ENCODE results near the gene CDKN2B-AS1.

Gene CDKN2B-AS1

GRCh38 chr9:22120159-22120549, 125.6 kb downstream of the CDKN2B-AS1 start:
- Histone ChIP-seq H3K4me1 (ENCODE audit: control insufficient read depth, low read depth, low read length) (peaks cover 3% of the 10 kb centered on the region), H2BK15ac (replicated peaks; ENCODE audit: low read depth) (no peak overlapping the region), H2BK5ac (ENCODE audit: low read length) (no peak overlapping the region), H3K36me3 (ENCODE audit: control insufficient read depth, insufficient read depth, low read length) (no peaks in the 10 kb centered on the region), H4K5ac (ENCODE audit: low read length) (no peak overlapping the region), H3K56ac (ENCODE audit: low read length) (no peak overlapping the region), H3K4ac (ENCODE audit: low read depth, low read length) (no peak overlapping the region), H3K27ac (ENCODE audit: low read depth, low read length) (no peak overlapping the region), H3K79me2 (ENCODE audit: control insufficient read depth, insufficient read depth, low read length) (no peaks in the 10 kb centered on the region), H2AK5ac (ENCODE audit: low read length) (no peak overlapping the region), H3K18ac (ENCODE audit: low read length) (no peak overlapping the region), H2BK120ac (ENCODE audit: low read depth, low read length) (no peak overlapping the region), H3K9ac (ENCODE audit: low read length) (no peak overlapping the region), H3K27me3 (ENCODE audit: insufficient read depth, low read length, poor library complexity) (no peaks in the 10 kb centered on the region), H3K4me3 (ENCODE audit: low read length) (no peak overlapping the region), H3K23ac (ENCODE audit: low read length) (no peak overlapping the region), H4K8ac (ENCODE audit: low read depth, low read length) (no peak overlapping the region), H3K4me2 (ENCODE audit: low read length) (no peak overlapping the region), H3K79me1 (ENCODE audit: low read length) (no peaks in the 10 kb centered on the region)
- no CpG with 5 or more reads among the region's 1 CpG for whole genome bisulfite sequencing (ENCODE audit: extremely low coverage, insufficient coverage, low lambda C conversion rate)
- no peak for DNase-seq

DNA sequence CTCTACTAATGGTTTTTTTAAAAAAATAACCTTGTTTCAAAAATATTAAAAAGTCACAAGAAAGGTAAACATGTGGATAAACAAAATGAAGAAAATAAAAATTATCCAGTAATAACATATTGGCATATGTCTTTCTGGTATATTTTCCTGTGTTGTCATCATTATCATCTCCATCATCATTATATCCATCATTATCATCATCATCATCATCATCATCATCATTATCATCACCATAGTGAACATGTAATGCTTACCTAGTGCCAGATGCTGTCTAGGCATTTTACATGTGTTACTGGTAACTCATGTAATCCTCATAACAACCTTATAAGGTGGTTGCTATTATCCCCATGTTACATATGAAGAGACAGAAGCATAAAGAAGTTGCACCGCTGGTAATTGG, 126.0 kb downstream of the CDKN2B-AS1 start:
- Histone ChIP-seq H3K27ac (ENCODE audit: low read depth, low read length) (no peak overlapping the region), H3K27me3 (ENCODE audit: insufficient read depth, low read length, poor library complexity) (no peaks in the 10 kb centered on the region)
- no CpG with 5 or more reads among the region's 1 CpG for WGBS (ENCODE audit: extremely low coverage, insufficient coverage, low lambda C conversion rate)

GRCh38 chr9:22124263-22125011, 129.8 kb downstream of the CDKN2B-AS1 start:
- no peak overlapping the region for H3K4me3 ChIP-seq (ENCODE audit: low read length)
- H3K79me2 ChIP-seq (ENCODE audit: control insufficient read depth, insufficient read depth, low read length): no peaks in the 10 kb centered on the region
- no peak overlapping the region for H3K9ac ChIP-seq (ENCODE audit: low read length)
- H3K23ac ChIP-seq (ENCODE audit: low read length): no peak overlapping the region
- DNase-seq: no peak
- no peak overlapping the region for H4K8ac ChIP-seq (ENCODE audit: low read depth, low read length)
- no peak overlapping the region for H2BK5ac ChIP-seq (ENCODE audit: low read length)
- H2AK5ac ChIP-seq (ENCODE audit: low read length): no peak overlapping the region
- H2BK120ac ChIP-seq (ENCODE audit: low read depth, low read length): no peak overlapping the region
- no peak overlapping the region for H4K5ac ChIP-seq (ENCODE audit: low read length)
- H3K36me3 ChIP-seq (ENCODE audit: control insufficient read depth, insufficient read depth, low read length): no peaks in the 10 kb centered on the region
- H2BK15ac ChIP-seq (replicated peaks; ENCODE audit: low read depth): no peak overlapping the region
- no peak overlapping the region for H3K4me2 ChIP-seq (ENCODE audit: low read length)
- no peak overlapping the region for H3K56ac ChIP-seq (ENCODE audit: low read length)
- peaks cover 4% of the 10 kb centered on the region for H3K4me1 ChIP-seq (ENCODE audit: control insufficient read depth, low read depth, low read length)
- H3K27ac ChIP-seq (ENCODE audit: low read depth, low read length): no peak overlapping the region
- WGBS (ENCODE audit: extremely low coverage, insufficient coverage, low lambda C conversion rate): no CpG with 5 or more reads among the region's 6 CpGs
- H3K18ac ChIP-seq (ENCODE audit: low read length): no peak overlapping the region
- H3K27me3 ChIP-seq (ENCODE audit: insufficient read depth, low read length, poor library complexity): no peaks in the 10 kb centered on the region
- no peaks in the 10 kb centered on the region for H3K79me1 ChIP-seq (ENCODE audit: low read length)
- no peak overlapping the region for H3K4ac ChIP-seq (ENCODE audit: low read depth, low read length)

More for the DNA sequence above, 126.0 kb downstream of the CDKN2B-AS1 start:
- Histone ChIP-seq H3K56ac (ENCODE audit: low read length) (no peak overlapping the region), H2BK5ac (ENCODE audit: low read length) (no peak overlapping the region), H3K4me2 (ENCODE audit: low read length) (no peak overlapping the region), H3K79me2 (ENCODE audit: control insufficient read depth, insufficient read depth, low read length) (no peaks in the 10 kb centered on the region), H4K5ac (ENCODE audit: low read length) (no peak overlapping the region), H3K79me1 (ENCODE audit: low read length) (no peaks in the 10 kb centered on the region), H3K9ac (ENCODE audit: low read length) (no peak overlapping the region), H2BK120ac (ENCODE audit: low read depth, low read length) (no peak overlapping the region), H3K4ac (ENCODE audit: low read depth, low read length) (no peak overlapping the region), H3K36me3 (ENCODE audit: control insufficient read depth, insufficient read depth, low read length) (no peaks in the 10 kb centered on the region), H3K4me3 (ENCODE audit: low read length) (no peak overlapping the region), H3K4me1 (ENCODE audit: control insufficient read depth, low read depth, low read length) (peaks cover 3% of the 10 kb centered on the region), H3K23ac (ENCODE audit: low read length) (no peak overlapping the region), H2AK5ac (ENCODE audit: low read length) (no peak overlapping the region), H4K8ac (ENCODE audit: low read depth, low read length) (no peak overlapping the region), H3K18ac (ENCODE audit: low read length) (no peak overlapping the region), H2BK15ac (replicated peaks; ENCODE audit: low read depth) (no peak overlapping the region)
- DNase-seq: no peak

DNA sequence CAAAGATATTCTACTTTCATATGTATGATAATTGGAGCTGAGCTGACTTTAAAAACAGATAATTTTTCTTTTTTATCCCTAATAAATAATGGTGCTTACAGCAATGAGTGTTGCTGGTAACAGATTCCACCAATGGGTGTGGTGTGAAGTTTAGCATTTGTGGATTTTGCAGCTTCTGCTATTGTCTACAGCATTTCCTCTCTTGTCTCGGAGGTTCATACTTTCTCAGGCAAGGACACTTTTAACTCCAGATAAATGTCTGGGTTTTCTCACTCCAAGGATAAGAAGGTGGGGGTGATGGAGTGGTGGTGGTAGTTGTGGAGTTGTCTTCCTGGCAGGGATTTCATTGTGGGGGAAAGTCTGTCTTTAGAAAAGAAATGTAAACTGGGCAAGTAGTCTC, 134.5 kb downstream of the CDKN2B-AS1 start:
- no peak overlapping the region for H2AK5ac ChIP-seq (ENCODE audit: low read length)
- no peak overlapping the region for H2BK120ac ChIP-seq (ENCODE audit: low read depth, low read length)
- no peak overlapping the region for H4K5ac ChIP-seq (ENCODE audit: low read length)
- peak overlapping the region; percentile 26 for H3K27ac ChIP-seq (ENCODE audit: low read depth, low read length)
- no peak overlapping the region for H3K18ac ChIP-seq (ENCODE audit: low read length)
- WGBS (ENCODE audit: extremely low coverage, insufficient coverage, low lambda C conversion rate): no CpG with 5 or more reads among the region's 1 CpG
- no peak overlapping the region for H3K4me3 ChIP-seq (ENCODE audit: low read length)
- H3K36me3 ChIP-seq (ENCODE audit: control insufficient read depth, insufficient read depth, low read length): no peaks in the 10 kb centered on the region
- no peak overlapping the region for H2BK15ac ChIP-seq (replicated peaks; ENCODE audit: low read depth)
- no peaks in the 10 kb centered on the region for H3K79me1 ChIP-seq (ENCODE audit: low read length)
- no peak overlapping the region for H3K23ac ChIP-seq (ENCODE audit: low read length)
- no peaks in the 10 kb centered on the region for H3K79me2 ChIP-seq (ENCODE audit: control insufficient read depth, insufficient read depth, low read length)
- H3K4ac ChIP-seq (ENCODE audit: low read depth, low read length): no peak overlapping the region
- no peak overlapping the region for H3K56ac ChIP-seq (ENCODE audit: low read length)
- H3K4me1 ChIP-seq (ENCODE audit: control insufficient read depth, low read depth, low read length): peaks cover 4% of the 10 kb centered on the region
- H3K27me3 ChIP-seq (ENCODE audit: insufficient read depth, low read length, poor library complexity): no peaks in the 10 kb centered on the region
- DNase-seq: peak; percentile 85
- H2BK5ac ChIP-seq (ENCODE audit: low read length): no peak overlapping the region
- H3K4me2 ChIP-seq (ENCODE audit: low read length): no peak overlapping the region
- no peak overlapping the region for H3K9ac ChIP-seq (ENCODE audit: low read length)
- no peak overlapping the region for H4K8ac ChIP-seq (ENCODE audit: low read depth, low read length)

- H3K27ac ChIP-seq (ENCODE audit: low read depth, low read length): no peak overlapping the region
- WGBS (ENCODE audit: extremely low coverage, insufficient coverage, low lambda C conversion rate): no CpG with 5 or more reads among the region's 3 CpGs
Measured at GRCh38 chr9:22129633-22130032, 135.0 kb downstream of the CDKN2B-AS1 start.

GRCh38 chr9:22131817-22132216, 137.2 kb downstream of the CDKN2B-AS1 start:
- Histone ChIP-seq H2BK5ac (ENCODE audit: low read length) (no peak overlapping the region), H3K23ac (ENCODE audit: low read length) (no peak overlapping the region), H2BK120ac (ENCODE audit: low read depth, low read length) (no peak overlapping the region), H3K9ac (ENCODE audit: low read length) (no peak overlapping the region), H3K79me1 (ENCODE audit: low read length) (no peaks in the 10 kb centered on the region), H4K5ac (ENCODE audit: low read length) (no peak overlapping the region), H3K4me1 (ENCODE audit: control insufficient read depth, low read depth, low read length) (peaks cover 4% of the 10 kb centered on the region), H3K4ac (ENCODE audit: low read depth, low read length) (no peak overlapping the region), H3K36me3 (ENCODE audit: control insufficient read depth, insufficient read depth, low read length) (no peaks in the 10 kb centered on the region), H3K27me3 (ENCODE audit: insufficient read depth, low read length, poor library complexity) (no peaks in the 10 kb centered on the region), H4K8ac (ENCODE audit: low read depth, low read length) (no peak overlapping the region), H3K4me2 (ENCODE audit: low read length) (no peak overlapping the region), H3K4me3 (ENCODE audit: low read length) (no peak overlapping the region), H3K79me2 (ENCODE audit: control insufficient read depth, insufficient read depth, low read length) (no peaks in the 10 kb centered on the region), H2AK5ac (ENCODE audit: low read length) (no peak overlapping the region), H3K27ac (ENCODE audit: low read depth, low read length) (no peak overlapping the region), H2BK15ac (replicated peaks; ENCODE audit: low read depth) (no peak overlapping the region), H3K56ac (ENCODE audit: low read length) (no peak overlapping the region), H3K18ac (ENCODE audit: low read length) (no peak overlapping the region)
- no peak for DNase-seq

More at GRCh38 chr9:22129633-22130032, 135.0 kb downstream of the CDKN2B-AS1 start:
- H3K18ac ChIP-seq (ENCODE audit: low read length): no peak overlapping the region
- H3K79me2 ChIP-seq (ENCODE audit: control insufficient read depth, insufficient read depth, low read length): no peaks in the 10 kb centered on the region
- H3K4me1 ChIP-seq (ENCODE audit: control insufficient read depth, low read depth, low read length): peaks cover 4% of the 10 kb centered on the region
- H3K23ac ChIP-seq (ENCODE audit: low read length): no peak overlapping the region
- H2BK5ac ChIP-seq (ENCODE audit: low read length): no peak overlapping the region
- H4K8ac ChIP-seq (ENCODE audit: low read depth, low read length): no peak overlapping the region
- peak overlapping the region; percentile 92 for H2BK15ac ChIP-seq (replicated peaks; ENCODE audit: low read depth)
- no peak overlapping the region for H3K4ac ChIP-seq (ENCODE audit: low read depth, low read length)
- no peaks in the 10 kb centered on the region for H3K27me3 ChIP-seq (ENCODE audit: insufficient read depth, low read length, poor library complexity)
- H3K4me3 ChIP-seq (ENCODE audit: low read length): no peak overlapping the region
- H3K36me3 ChIP-seq (ENCODE audit: control insufficient read depth, insufficient read depth, low read length): no peaks in the 10 kb centered on the region
- no peaks in the 10 kb centered on the region for H3K79me1 ChIP-seq (ENCODE audit: low read length)
- H3K56ac ChIP-seq (ENCODE audit: low read length): no peak overlapping the region
- H4K5ac ChIP-seq (ENCODE audit: low read length): no peak overlapping the region
- no peak overlapping the region for H2BK120ac ChIP-seq (ENCODE audit: low read depth, low read length)
- no peak for DNase-seq
- no peak overlapping the region for H3K4me2 ChIP-seq (ENCODE audit: low read length)
- H2AK5ac ChIP-seq (ENCODE audit: low read length): no peak overlapping the region
- H3K9ac ChIP-seq (ENCODE audit: low read length): no peak overlapping the region

Data from mesendoderm (in vitro differentiated cells).